Right lobe of liver (tissue), 4 donors: ENCODE results near the gene PPP1R12B.

ENCODE experiments used
- CTCF ChIP-seq, 4 donors: fragments of 200-600 bp in 3 of 4; fragments of 450-650 bp in 1 of 4; IDR thresholded peaks; one replicate each; pipeline versions ENCODE4 v1.5.1 to v1.8.0; 2016 to 2022; ENCODE audit warnings: antibody characterized with exemption in 4 of 4, mild to moderate bottlenecking in 2 of 4
- POLR2A ChIP-seq: fragments of 450-650 bp; IDR thresholded peaks from one replicate; pipeline ENCODE4 v1.6.1; 2017; ENCODE audit warnings: antibody characterized with exemption, mild to moderate bottlenecking
- donor health status: DM: no; HTN: no; CAD: no.
- donor health status: DM: no; HTN: no; CAD: no.
- donor health status: DM: no; HTN: yes; CAD: no.

- TF ChIP-seq POLR2A, result no peak
- no peak for TF ChIP-seq CTCF (IDR thresholded peaks at IDR 0.05)
Observed at GRCh38 chr1:202498542-202498941, 150.0 kb downstream of the PPP1R12B start.
